IPS-NIHi11 (cell line): ENCODE results near the gene BCAM.
"Not testable (repeated sequence)": the region's sequence is repeated elsewhere in the genome, so short reads cannot be mapped to it uniquely, and the experiment has no call there.

Experiments used
- DNase-seq: peaks from one replicate; pipeline ENCODE4 v3.0.0; 2012; ENCODE audit warnings: mixed read lengths, low spot score

Gene BCAM

GRCh38 chr19:44808463-44809371 is at the start of gene BCAM:
TSS of gene BCAM (plus strand) at chr19:44809103. CDS start at chr19:44809125, 22 bp downstream.
- peak; percentile 97 for DNase-seq

- DNase-seq: no peak
These were observed 46.9 kb upstream of the BCAM start for GRCh38 chr19:44762038-44762437.

- no peak for DNase-seq
These were observed 43.6 kb upstream of the BCAM start for GRCh38 chr19:44765033-44765948.

- no peak for DNase-seq
These were observed 43.0 kb upstream of the BCAM start for GRCh38 chr19:44765949-44766335.

- DNase-seq: no peak
These were observed 41.4 kb upstream of the BCAM start for GRCh38 chr19:44767295-44768180.

GRCh38 chr19:44770550-44771257 is 38.2 kb upstream of the BCAM start:
- peak; percentile 99 for DNase-seq

GRCh38 chr19:44772144-44772543 is 36.8 kb upstream of the BCAM start:
- not testable (repeated sequence) for DNase-seq

- DNase-seq: no peak
These were observed 35.9 kb upstream of the BCAM start for GRCh38 chr19:44772959-44773358.

GRCh38 chr19:44775676-44776240 is 33.1 kb upstream of the BCAM start:
- no peak for DNase-seq

GRCh38 chr19:44776402-44777096 is 32.4 kb upstream of the BCAM start:
- peak; percentile 62 for DNase-seq

- DNase-seq: peak; percentile 95
These were observed 31.1 kb upstream of the BCAM start, which contains the start of gene CBLC for GRCh38 chr19:44777715-44778347. TSS of gene CBLC (plus strand) at chr19:44777890. CDS start at chr19:44777932, 42 bp downstream.

GRCh38 chr19:44779150-44779549 is 29.8 kb upstream of the BCAM start:
- no peak for DNase-seq

GRCh38 chr19:44781694-44782093 is 27.2 kb upstream of the BCAM start:
- DNase-seq: not testable (repeated sequence)

GRCh38 chr19:44782729-44783128 is 26.2 kb upstream of the BCAM start:
- DNase-seq: no peak

- DNase-seq: no peak
These were observed 25.4 kb upstream of the BCAM start for GRCh38 chr19:44783545-44783944.

- DNase-seq: no peak
These were observed 23.6 kb upstream of the BCAM start for GRCh38 chr19:44785271-44785670.

GRCh38 chr19:44785993-44786392 is 22.9 kb upstream of the BCAM start:
- no peak for DNase-seq

- no peak for DNase-seq
These were observed 19.9 kb upstream of the BCAM start for GRCh38 chr19:44788971-44789370.

GRCh38 chr19:44789943-44790483 is 18.9 kb upstream of the BCAM start:
- DNase-seq: no peak
